ENCODE measurements around the gene P2RX1. TPM values are rescaled to one million over a fixed set of nuclear protein-coding genes. Genes with fewer than 3 reads are reported as not detected.

P2RX1 gene
- total and polyA plus RNA-seq, 4 donors = 0.44 to 5.2 (median 0.64) TPM

- Histone ChIP-seq H3K9me3 (ENCODE audit: control insufficient read depth in 4 of 4, low read length in 3 of 4) (no peaks in the 10 kb centered on the region), H3K4me3 (ENCODE audit: low read depth in 1 of 3, low read length in 3 of 3) (no peak overlapping the region), H3K9ac (ENCODE audit: low read depth in 1 of 2, low read length in 2 of 2) (no peak overlapping the region), H3K27me3 (ENCODE audit: control insufficient read depth in 4 of 4, insufficient read depth in 4 of 4, low read length in 3 of 4) (no peaks in the 10 kb centered on the region), H3K4me1 (ENCODE audit: control insufficient read depth in 4 of 4, insufficient read depth in 4 of 4, low read length in 3 of 4) (peaks cover 0 to 3% (median 0%) of the 10 kb centered on the region in 4 donors), H3K36me3 (ENCODE audit: control insufficient read depth in 4 of 4, insufficient read depth in 3 of 4, low read depth in 1 of 4, low read length in 3 of 4) (no peaks in the 10 kb centered on the region), H3K27ac (ENCODE audit: low read depth in 1 of 2, low read length in 2 of 2) (no peak overlapping the region)
- no peak for DNase-seq (ENCODE audit: low spot score)
- WGBS = 84% methylated on average over 5 of the region's 5 CpGs
- TF ChIP-seq TAF1 (conservative IDR thresholded peaks at IDR 0.05) (no peak), ATF3 (IDR thresholded peaks at IDR 0.05) (no peak), HNF4A (conservative IDR thresholded peaks at IDR 0.05) (no peak), NR2F2 (IDR thresholded peaks at IDR 0.05) (no peak), FOXA1 (IDR thresholded peaks at IDR 0.05) (no peak), HNF4G (IDR thresholded peaks at IDR 0.05) (no peak), YY1 (IDR thresholded peaks at IDR 0.05) (no peak)
- TF ChIP-seq, protein P1, sequence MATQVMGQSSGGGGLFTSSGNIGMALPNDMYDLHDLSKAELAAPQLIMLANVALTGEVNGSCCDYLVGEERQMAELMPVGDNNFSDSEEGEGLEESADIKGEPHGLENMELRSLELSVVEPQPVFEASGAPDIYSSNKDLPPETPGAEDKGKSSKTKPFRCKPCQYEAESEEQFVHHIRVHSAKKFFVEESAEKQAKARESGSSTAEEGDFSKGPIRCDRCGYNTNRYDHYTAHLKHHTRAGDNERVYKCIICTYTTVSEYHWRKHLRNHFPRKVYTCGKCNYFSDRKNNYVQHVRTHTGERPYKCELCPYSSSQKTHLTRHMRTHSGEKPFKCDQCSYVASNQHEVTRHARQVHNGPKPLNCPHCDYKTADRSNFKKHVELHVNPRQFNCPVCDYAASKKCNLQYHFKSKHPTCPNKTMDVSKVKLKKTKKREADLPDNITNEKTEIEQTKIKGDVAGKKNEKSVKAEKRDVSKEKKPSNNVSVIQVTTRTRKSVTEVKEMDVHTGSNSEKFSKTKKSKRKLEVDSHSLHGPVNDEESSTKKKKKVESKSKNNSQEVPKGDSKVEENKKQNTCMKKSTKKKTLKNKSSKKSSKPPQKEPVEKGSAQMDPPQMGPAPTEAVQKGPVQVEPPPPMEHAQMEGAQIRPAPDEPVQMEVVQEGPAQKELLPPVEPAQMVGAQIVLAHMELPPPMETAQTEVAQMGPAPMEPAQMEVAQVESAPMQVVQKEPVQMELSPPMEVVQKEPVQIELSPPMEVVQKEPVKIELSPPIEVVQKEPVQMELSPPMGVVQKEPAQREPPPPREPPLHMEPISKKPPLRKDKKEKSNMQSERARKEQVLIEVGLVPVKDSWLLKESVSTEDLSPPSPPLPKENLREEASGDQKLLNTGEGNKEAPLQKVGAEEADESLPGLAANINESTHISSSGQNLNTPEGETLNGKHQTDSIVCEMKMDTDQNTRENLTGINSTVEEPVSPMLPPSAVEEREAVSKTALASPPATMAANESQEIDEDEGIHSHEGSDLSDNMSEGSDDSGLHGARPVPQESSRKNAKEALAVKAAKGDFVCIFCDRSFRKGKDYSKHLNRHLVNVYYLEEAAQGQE (IDR thresholded peaks at IDR 0.05) = no peak
- TF ChIP-seq, protein P2, sequence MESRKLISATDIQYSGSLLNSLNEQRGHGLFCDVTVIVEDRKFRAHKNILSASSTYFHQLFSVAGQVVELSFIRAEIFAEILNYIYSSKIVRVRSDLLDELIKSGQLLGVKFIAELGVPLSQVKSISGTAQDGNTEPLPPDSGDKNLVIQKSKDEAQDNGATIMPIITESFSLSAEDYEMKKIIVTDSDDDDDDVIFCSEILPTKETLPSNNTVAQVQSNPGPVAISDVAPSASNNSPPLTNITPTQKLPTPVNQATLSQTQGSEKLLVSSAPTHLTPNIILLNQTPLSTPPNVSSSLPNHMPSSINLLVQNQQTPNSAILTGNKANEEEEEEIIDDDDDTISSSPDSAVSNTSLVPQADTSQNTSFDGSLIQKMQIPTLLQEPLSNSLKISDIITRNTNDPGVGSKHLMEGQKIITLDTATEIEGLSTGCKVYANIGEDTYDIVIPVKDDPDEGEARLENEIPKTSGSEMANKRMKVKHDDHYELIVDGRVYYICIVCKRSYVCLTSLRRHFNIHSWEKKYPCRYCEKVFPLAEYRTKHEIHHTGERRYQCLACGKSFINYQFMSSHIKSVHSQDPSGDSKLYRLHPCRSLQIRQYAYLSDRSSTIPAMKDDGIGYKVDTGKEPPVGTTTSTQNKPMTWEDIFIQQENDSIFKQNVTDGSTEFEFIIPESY (IDR thresholded peaks at IDR 0.05) = no peak
Measured at GRCh38 chr17:3946711-3947235, 30.5 kb upstream of the P2RX1 start.

DNA sequence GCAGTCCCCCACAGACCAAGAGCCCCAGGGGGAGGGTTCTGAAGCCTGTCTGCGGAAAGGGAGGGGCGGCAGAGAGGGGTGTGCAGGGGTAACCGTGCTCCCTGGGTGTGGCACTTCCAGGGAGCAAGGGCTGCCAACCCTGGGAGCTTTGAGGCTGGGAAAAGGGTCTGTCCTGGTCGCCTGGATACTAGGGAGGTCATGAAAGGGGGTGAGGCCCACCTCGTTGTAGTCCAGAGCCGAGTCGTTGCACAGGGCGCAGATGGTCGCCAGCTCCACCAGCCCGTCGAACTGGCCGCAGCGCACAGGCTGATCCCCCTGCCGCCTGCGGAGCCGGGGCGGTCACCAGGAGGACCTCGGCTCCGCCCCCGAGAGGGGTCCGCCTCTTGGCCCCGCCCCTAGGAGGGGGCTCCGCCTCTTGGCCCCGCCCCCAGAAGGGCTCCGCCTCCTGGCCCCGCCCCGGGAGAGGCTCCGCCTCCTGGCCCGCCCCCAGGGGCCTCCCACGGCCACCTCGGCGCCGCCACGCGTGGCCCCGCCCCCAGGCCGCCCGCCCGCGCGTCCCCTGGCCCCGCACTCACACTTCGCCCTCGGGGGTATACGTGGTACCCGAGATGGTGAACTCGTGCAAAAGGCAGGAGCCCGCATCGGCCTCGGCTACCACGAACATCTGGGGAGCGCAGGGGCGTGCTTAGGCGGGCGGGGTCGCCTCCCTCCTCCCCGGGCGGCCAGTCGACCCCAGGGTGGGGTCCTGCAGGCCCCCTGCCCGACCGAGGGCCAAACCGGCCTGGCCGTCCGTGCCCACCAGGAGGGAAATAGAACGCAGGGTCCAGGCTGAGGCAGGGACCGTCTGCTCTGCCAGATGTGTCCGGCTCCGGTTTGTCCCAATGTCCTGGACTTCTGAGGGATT, 28.5 kb upstream of the P2RX1 start:
- whole genome bisulfite sequencing = 39% methylated on average over 68 of the region's 68 CpGs
- Histone ChIP-seq H3K27ac (ENCODE audit: low read depth in 1 of 2, low read length in 2 of 2) (no peak overlapping the region), H3K4me3 (ENCODE audit: low read depth in 1 of 3, low read length in 3 of 3) (peak overlapping the region in 1 of 3 donors; percentile 26), H3K27me3 (ENCODE audit: control insufficient read depth in 4 of 4, insufficient read depth in 4 of 4, low read length in 3 of 4) (no peaks in the 10 kb centered on the region), H3K9me3 (ENCODE audit: control insufficient read depth in 4 of 4, low read length in 3 of 4) (no peaks in the 10 kb centered on the region), H3K4me1 (ENCODE audit: control insufficient read depth in 4 of 4, insufficient read depth in 4 of 4, low read length in 3 of 4) (peaks cover 0 to 3% (median 0%) of the 10 kb centered on the region in 4 donors), H3K9ac (ENCODE audit: low read depth in 1 of 2, low read length in 2 of 2) (no peak overlapping the region), H3K36me3 (ENCODE audit: control insufficient read depth in 4 of 4, insufficient read depth in 3 of 4, low read depth in 1 of 4, low read length in 3 of 4) (no peaks in the 10 kb centered on the region)
- peak; percentile 58 for DNase-seq (ENCODE audit: low spot score)
- TF ChIP-seq FOXA2 (IDR thresholded peaks at IDR 0.05) = no peak
